HTERT RPE-1 (cell line): ENCODE measurements around the gene PRKD1.
"Not testable (repeated sequence)": the region's sequence is repeated elsewhere in the genome, so short reads cannot be mapped to it uniquely, and the experiment has no call there.

ENCODE experiments used
- in situ Hi-C: fragments of 300-500 bp; cut with MboI; formaldehyde crosslinking; loops from 4 replicates; pipeline ENCODE4 v1.14.3; 2020; ENCODE audit warnings: low sequenced_read_pairs

PRKD1 gene

DNA sequence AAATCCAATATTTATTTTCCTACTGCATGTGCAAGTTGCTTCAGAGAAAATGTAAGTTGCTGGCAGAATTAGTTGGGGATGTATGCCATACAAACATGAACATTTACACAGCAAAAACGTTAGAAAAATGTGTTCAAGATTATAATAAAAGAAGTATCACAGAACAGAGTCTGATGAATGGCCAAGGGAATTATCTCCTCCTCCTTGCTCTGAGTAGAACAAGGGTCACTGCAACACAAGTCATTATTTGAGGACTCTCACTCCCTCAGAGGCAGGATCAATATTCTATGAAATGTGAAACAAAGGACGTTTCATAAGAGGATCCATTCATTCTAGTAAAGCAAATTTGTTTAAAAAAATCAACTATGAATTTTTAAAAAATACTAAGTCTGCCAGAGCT, 177.8 kb downstream of the PRKD1 start:
- in situ Hi-C loops = no loop called here

DNA sequence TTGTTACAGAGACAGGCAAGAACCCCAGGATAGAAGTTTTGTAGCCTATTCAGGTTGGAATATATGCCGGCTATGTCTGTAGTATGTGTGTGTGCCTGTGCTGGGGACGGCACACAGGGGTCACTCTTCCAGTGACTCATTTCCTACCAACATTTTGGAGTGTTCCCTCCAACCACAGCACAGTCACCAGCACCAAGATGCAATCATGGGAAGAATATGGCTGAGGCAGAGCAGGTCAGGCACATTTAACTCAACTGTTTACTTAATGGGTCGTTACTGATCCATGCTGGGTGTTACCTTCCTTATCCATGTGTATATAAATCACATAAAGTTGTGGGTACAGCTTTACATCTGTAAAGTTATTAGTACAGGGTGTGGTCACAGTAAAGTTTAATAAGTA, 178.3 kb downstream of the PRKD1 start:
- in situ Hi-C loops = no loop called here

DNA sequence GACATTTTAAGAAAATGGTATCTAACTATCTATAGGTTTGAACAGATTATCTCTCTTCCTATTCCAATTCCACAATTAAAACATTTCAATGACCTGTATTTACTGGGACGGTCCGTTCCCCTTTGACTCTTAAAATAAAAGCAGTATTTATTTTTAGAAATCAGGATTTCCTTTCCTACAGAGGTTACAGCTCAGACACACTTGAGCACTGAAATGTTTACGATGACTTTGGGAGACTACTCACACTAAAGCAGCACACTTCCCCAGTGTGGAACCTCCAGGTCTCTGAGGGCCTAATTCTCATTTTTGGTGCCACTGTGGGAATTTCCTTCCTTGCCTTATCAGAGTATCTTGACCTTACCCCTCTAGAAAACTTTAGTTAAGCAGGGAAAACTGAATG, 181.8 kb downstream of the PRKD1 start:
- in situ Hi-C loops = no loop called here

DNA sequence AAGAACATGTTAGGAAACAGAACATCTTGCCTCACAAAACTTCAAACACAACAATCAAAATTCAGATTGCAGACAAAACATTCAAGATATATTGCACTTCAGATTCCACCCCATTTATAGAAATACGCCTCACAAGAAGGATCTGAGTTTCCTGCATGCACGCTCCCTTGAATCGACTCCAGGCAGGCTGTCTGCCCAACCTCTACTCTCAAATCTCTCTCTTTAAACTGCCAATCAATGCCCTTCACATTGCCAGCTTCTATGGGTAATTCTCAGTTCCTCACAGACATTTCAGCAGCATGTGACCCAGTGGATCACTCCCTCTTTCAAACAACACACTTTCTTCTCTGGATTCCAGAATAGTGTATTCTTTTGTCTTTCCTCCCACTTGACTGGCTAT, 184.1 kb downstream of the PRKD1 start:
- in situ Hi-C loops = no loop called here

DNA sequence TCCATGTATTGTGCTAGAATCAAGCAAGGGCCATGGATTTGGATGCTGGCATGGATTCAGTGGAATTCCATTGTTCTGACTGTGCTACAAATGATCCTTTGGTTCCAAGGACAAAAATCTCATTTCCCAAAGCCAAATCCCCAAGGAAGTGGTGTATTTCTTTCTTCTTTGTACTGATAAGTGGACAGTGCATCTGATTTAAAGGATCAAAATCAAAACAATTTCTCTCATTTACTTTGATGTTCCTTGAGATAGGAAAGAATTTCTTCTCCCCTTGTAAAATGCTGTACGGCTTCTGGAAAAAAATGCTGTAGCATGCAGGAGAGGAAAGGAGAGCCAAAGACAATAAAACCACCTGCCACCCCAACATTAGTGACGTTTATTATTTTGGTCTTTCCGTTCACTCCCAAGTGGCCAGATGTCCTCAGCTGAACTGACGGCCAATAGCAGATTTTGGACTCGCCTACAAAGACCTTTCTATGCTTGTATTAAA, 185.7 kb downstream of the PRKD1 start:
- in situ Hi-C loops = no loop called here

DNA sequence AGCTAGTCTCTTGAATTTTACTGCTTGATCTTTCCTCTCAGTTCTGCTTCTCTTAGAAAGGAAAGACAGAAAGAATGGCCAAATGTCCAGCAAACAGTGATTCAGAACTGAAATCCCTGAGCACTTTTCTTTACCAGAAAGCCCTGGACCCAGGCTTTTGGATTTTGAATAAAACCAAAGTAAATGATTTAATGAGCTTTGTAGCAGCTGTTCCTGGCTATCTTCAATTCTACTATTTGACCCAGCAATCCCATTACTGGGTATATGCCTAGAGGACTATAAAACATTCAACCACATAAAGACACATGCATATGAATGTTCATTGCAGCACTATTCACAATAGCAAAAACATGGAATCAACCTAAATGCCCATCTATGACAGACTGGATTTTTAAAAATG, 187.2 kb downstream of the PRKD1 start:
- in situ Hi-C loops = no loop called here

DNA sequence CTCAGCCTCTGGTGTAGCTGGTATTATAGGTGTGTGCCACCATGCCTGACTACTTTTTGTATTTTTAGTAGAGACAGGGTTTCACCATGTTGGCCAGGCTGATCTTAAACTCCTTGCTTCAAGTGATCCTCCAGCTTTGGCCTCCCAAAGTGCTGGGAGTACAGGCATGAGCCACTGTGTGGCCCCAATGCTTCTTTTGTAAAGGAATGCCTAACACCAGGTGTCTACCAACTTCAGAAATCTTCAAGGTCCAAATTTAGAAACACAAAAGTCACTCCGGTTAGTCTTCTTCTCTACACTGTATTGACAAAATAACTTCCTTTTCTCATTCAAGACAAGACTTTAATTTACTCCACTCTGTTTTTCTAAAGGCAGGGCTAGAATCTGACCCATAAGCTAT, 188.7 kb downstream of the PRKD1 start:
- in situ Hi-C loops = no loop called here

DNA sequence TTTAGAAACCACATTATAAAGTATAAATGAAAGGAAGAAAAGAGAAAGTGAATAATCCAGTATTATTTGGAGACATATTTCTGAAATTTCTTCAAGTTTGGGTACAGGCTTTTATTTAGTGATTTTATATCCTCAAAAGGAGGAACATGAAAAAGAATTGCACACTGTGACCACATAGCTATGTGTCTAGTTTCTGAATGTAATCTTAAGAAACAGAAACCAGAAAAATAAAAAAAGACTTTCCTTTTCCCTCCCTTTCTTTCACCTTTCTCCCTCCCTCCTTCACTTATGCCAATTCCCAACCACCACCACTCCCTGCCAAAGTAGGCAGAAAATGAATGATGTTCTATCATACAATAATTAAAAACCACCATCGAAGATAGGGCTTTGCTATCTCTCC, 189.6 kb downstream of the PRKD1 start:
- in situ Hi-C loops = no loop called here

DNA sequence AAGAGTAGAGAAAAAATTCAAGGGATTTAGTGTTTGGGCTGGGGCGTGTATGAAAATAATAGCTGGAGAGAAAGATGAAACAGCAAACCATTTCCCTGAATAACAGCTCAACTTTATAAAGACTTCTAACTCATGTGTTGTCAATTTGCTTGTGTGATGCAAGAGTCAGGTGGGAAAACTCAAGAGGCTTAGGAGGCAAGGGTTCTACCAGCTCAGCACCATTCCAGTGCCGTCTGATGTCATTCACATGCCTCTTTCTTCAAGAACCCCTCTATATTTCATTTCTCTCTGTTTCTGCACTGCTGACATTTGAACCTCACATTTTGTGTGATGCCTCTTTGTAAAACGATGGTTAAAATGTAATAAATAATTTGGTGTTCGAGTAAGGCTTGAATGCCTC, 192.2 kb downstream of the PRKD1 start:
- in situ Hi-C loops = no loop called here

DNA sequence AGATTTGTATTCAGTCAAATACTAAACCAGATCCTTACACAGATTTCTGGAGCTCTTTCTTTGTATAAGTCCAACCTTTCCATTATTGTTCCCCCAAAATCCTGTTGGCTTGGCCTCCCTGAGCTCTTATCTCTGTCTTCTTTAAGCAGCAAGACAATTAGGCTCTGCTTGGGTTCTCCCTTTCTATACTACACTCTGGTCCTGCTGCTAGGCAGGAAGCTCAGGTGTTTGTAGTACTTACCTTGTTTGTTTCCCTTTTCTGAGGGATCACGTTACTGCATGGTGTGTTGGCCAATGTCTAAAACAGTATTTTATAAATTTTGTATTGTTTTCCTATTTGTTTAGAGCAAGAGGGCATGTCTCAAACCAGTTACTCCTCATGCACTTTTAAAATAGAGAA, 192.9 kb downstream of the PRKD1 start:
- in situ Hi-C loops = no loop called here

DNA sequence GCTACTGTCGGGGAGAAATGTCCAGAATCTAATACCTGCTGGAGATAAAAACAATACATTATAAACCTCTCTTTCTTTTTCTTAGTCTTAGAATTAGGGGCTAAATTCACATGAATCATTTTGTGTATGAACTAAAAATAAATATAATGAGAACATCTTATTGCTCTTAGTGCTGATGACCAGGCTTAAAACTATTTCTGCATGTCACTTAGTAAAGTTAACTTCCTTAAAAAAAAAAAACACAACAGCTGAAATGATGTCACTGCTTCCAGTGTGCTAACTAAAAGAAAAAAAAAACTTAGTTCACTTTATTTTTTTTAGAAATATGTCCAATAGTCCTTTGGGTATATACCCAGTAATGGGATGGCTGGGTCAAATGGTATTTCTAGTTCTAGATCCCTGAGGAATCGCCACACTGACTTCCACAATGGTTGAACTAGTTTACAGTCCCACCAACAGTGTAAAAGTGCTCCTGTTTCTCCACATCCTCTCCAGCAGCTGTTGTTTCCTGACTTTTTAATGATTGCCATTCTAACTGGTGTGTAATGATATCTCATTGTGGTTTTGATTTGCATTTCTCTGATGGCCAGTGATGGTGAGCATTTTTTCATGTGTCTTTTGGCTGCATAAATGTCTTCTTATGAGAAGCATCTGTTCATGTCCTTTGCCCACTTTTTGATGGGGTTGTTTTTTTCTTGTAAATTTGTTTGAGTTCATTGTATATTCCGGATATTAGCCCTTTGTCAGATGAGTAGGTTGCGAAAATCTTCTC, 200.9 kb downstream of the PRKD1 start:
- in situ Hi-C loops = not testable (repeated sequence)

DNA sequence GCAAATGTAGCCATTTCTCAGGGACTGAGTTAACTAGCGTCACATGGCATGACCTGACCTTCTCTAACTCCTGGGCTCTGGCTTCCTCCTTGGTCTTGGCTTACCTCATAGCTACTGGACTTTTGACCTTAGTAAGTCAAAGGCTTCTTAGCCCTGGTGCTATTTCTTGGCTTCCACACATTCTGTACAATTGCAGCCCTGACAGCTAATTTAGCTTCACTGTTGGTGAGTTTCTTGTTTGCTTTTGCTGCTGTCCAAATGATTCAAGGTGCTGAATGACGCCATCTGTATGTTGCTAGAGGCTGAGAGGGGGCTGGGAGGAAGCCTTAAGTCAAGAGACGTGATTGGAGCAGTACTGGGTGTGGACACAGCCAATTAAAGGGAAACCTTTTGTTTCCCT, 202.7 kb downstream of the PRKD1 start:
- in situ Hi-C loops = no loop called here

DNA sequence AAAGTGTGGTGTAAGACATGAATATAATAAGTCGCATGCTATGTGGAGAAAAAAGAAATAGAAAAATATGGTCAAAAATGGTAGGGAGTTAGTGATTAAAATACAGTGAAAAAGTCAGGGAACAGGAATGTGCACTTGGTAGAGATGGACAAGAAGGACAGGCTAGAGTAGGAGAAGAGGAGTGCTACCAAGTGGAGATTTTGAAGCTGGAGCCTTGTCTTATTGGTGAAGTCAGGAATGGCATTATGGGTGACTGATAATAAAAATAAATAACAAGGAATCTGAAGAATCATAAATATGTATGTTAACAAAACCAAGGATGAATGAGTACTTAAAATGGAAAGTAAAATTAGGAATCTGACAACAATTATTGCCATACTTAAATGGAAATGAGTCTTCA, 204.8 kb downstream of the PRKD1 start:
- in situ Hi-C loops = no loop called here

DNA sequence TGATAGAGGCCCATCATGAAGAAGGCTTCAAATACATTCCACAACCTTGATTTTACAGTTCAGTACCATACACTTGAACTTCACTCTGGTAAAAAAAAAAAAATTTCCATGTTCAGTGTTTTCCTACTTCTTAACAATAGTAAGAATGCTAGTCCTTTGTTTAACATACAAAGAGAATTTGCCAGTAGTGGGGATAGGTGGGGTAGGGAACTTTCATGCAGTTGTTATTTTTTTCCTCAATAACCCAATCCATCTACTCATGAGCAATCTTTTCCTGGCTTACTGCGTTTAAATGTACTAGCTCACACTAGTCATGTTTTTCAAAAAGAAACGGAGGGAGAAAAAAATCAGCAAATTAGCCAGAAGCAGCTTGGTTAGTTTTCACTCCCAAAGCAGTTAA, 206.1 kb downstream of the PRKD1 start:
- in situ Hi-C loops = no loop called here

DNA sequence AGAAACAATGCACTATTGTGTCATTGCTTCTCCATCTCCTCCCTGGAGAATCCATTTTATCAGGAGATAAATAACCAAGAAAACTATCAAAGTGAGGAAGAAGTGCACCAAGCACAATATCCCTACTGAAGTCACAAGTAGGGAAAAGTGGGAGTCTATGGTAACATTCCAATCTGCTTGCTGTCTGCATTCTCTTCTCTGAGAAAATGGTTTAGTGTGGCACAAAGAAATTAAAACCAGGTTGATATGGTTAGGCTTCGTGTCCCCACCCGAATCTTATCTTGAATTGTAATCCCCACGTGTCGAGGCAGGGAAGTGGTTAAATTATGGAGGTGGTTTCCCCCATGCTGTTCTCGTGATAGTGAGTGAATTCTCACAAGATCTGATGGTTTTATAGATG, 209.7 kb downstream of the PRKD1 start:
- in situ Hi-C loops = no loop called here

DNA sequence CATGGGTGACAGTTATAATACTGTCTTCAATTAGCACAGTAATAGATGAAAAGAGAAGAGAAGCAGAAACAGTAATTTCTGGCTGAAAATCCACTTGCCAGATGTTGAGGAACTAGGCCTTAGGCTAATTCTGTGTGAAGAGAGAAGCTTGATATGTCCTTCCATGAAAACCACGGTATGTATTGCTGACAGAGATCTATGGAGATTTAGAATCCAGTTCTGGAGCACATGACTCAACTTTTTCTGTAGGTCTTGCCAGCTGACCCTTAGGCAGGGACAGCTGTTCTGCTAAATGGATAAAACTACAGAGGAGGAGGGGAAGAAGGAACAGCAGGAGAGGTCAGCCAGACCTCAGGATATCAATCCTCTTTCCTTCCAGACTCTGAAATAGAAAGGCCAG, 211.5 kb downstream of the PRKD1 start:
- in situ Hi-C loops = no loop called here

DNA sequence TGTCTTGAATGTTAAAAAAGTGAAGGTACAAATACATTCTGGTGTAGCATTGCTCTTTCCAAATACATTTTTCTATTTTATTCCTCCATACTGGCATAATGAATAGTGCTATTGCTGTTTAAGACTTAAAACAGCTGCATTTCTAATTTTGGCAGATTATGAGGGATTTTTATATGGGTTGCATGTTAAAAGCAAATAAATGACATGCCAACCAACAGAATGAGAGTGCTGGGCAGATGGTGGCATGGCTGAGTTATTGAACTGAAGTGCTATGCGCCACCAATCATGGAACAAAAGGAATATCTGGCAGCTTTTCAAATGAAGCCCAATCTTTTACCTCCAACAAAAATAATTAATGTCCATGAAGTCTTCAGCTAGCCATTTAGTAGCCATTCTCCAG, 215.0 kb downstream of the PRKD1 start:
- in situ Hi-C loops = no loop called here

DNA sequence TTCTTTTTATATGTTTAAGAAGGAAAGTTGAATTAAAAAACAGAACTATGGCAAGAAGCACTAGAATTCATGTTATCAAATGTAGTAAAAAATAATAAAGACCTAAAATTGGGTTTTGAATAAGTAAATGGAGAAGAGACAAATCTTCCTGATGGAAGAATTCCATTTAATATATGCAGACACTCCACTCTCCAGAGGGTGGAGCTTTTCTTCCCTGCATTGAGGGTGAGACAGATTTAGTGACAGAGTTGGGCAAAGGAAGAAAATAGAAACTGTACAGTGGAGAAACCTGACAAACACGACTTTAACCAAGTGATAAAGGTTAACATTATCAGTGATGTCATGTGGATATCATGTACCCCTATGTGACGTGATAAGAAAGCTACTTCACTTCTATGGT, 217.6 kb downstream of the PRKD1 start:
- in situ Hi-C loops = no loop called here

DNA sequence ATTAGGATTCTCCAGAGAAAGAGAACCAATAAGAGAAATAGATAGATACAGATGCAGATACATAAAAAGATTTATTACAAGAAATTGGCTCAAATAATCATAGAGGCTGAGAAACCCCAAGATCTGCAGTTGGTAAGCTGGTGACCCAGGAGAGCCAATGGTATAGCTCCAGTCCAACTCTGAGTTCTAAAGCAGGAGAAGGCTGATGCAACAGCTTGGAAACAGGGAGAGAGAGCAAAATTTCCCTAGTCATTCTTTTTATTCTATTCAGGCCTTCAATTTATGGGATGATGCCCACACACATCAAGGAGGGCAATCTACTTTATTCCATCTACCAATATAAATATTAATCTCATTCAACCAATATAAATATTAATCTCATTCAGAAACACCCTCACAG, 218.2 kb downstream of the PRKD1 start:
- in situ Hi-C loops = no loop called here

DNA sequence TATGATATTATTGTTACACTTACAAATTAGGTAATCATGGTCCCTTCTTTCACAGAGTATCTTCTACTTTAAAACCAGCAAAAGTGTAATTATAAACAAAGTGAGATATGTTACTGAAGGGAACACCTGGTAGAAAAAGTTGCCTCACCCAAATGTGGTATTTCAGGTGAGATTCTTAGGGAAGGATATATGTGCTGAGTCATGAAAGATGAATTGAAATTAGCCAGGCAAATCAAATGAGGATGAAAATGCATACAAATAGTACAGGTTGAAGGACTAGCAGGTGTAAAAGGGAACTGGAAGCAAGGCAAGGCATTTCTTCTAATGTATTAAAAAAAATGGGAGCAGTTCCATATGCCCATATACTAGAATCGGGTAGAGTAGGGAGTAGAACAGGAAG, 220.9 kb downstream of the PRKD1 start:
- in situ Hi-C loops = no loop called here

DNA sequence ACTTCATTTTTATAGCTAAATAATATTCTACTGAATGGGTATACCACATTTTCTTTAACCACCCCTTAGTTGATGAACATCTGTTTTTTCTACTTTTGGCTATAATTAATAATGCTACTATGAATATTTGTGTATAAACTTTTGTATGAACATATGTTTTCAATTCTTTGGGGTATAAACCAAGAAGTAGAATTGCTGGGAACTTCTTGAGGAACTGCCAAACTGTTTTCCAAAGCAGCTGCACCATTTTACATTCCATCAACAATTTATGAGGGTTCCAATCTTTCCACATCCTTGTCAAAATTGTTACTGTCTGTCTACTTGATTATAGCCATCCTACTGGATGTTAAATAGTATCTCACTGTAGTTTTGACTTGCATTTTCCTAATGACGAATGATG, 221.8 kb downstream of the PRKD1 start:
- in situ Hi-C loops = no loop called here

DNA sequence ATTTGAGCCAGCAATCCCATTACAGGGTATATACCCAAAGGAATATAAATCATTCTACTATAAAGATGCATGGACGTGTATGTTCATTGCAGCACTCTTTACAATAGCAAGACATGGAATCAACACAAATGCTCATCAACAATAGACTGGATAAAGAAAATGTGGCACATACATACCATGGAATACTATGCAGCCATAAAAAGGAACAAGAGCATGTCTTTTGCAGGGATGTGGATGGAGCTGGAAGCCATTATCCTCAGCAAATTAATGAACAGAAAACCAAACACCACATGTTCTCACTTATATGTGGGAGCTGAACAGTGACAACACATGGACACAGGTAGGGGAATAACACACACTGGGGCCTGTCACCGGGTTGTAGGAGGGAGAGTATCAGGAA, 238.1 kb downstream of the PRKD1 start:
- in situ Hi-C loops = not testable (repeated sequence)

DNA sequence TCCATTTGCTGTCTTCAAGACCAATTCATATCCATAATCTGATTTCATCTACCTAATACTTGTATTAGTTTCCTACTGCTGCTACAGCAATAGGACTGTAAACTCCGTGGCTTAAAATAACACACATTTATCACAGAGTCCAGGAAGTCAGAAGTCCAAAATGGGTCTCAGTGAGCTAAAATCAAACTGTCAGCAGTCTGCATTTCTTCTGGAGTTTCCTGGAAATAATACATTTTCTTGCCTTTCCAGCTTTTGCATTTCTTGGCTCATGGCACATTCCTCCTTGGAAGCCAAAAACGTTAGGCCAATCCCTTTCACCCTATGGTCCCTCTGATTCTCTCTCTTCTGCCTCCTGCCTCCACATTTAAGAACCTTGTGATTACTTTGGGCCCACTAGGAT, 239.8 kb downstream of the PRKD1 start:
- in situ Hi-C loops = no loop called here
